Breast epithelium (tissue), 4 donors: Measurements from ENCODE around the gene SERINC2. TPM values are rescaled to one million over a fixed set of nuclear protein-coding genes. Genes with fewer than 3 reads are reported as not detected.
A peak's percentile ranks its signal among the peaks of the same experiment; 100 is the strongest.

Experiments used
- DNase-seq, 2 donors: peaks; one replicate each; pipeline ENCODE4 v3.0.0-alpha.2; 2019; ENCODE audit warnings: low spot score in 2 of 2
- H3K27ac ChIP-seq, 2 donors: fragments of 200-600 bp; sonication (generic) in 1 of 2; one replicate each; pipeline ENCODE4 v1.5.1; 2016 to 2019; ENCODE audit warnings: mild to moderate bottlenecking in 1 of 2
- H3K27me3 ChIP-seq, 2 donors: fragments of 200-600 bp; sonication (generic) in 1 of 2; one replicate each; pipeline versions ENCODE4 v1.5.1 to v1.6.0; 2017 to 2019; ENCODE audit warnings: control low read depth in 1 of 2, mild to moderate bottlenecking in 1 of 2
- H3K36me3 ChIP-seq: fragments of 200-600 bp; one replicate; pipeline ENCODE4 v1.5.1; 2019
- H3K4me1 ChIP-seq, 2 donors: fragments of 200-600 bp; sonication (generic); one replicate each; pipeline ENCODE4 v1.5.1; 2016 to 2019; ENCODE audit warnings: control low read depth in 1 of 2
- H3K4me3 ChIP-seq, 3 donors: fragments of 200-600 bp; sonication (generic); 1 replicate in 2 of 3; 2 replicates in 1 of 3; pipeline ENCODE4 v1.5.1; 2016 to 2019; ENCODE audit warnings: mild to moderate bottlenecking in 3 of 3, moderate library complexity in 2 of 3
- H3K9me3 ChIP-seq, 2 donors: fragments of 200-600 bp; sonication (generic) in 1 of 2; one replicate each; pipeline ENCODE4 v1.5.1; 2016 to 2019; ENCODE audit warnings: control low read depth in 1 of 2
- POLR2A ChIP-seq: fragments of 450-650 bp; IDR thresholded peaks from one replicate; pipeline ENCODE4 v1.6.1; 2016; ENCODE audit warnings: antibody characterized with exemption, mild to moderate bottlenecking, moderate library complexity
- POLR2AphosphoS5 ChIP-seq, 3 donors: sonication (generic); formaldehyde crosslinking; IDR thresholded peaks; one replicate each; pipeline ENCODE4 v1.6.1; 2017; ENCODE audit warnings: antibody characterized with exemption in 3 of 3
- intact Hi-C: fragments of 100-400 bp; cut with DNase I; formaldehyde crosslinking; loops from one replicate; pipeline ENCODE4 v1.15.1; 2023; ENCODE audit warnings: low total_unique reads
- total RNA-seq, 3 donors: library from RNA; depleted of rRNA; stranded (reverse); fragments of >200 nt; gene quantifications; one replicate each; pipeline ENCODE4 v1.1.0, GENCODE V29; 2016
- TF ChIP-seq, protein P1 (sequence below), 3 donors: fragments of 450-650 bp; IDR thresholded peaks; one replicate each; pipeline ENCODE4 v1.5.1; 2016 to 2017; ENCODE audit warnings: antibody characterized with exemption in 3 of 3, mild to moderate bottlenecking in 3 of 3, moderate library complexity in 3 of 3

Gene SERINC2
- total RNA-seq, 3 donors from 2014 or later = 10.4 to 50.6 (median 30.5) TPM

DNA sequence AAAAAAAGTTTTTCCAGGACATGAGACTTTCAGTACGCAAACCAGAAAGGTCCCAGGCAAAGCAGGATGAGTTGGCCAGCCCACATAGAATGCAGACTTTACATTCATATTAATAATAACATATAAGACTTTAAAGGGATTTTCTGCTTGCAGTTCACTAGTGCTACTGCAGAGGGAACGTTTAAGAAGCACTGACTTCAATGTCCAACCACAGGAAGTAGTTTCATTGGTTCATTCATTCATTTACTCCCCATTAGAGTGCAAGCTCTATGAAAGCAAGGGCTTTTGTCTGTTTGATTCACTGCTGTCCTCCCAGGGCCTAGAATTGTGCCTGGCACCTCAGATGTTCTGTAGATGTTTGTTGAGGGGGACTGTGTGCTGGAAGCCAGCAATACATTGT lies 11.8 kb upstream of the SERINC2 start:
- TF ChIP-seq, protein P1, sequence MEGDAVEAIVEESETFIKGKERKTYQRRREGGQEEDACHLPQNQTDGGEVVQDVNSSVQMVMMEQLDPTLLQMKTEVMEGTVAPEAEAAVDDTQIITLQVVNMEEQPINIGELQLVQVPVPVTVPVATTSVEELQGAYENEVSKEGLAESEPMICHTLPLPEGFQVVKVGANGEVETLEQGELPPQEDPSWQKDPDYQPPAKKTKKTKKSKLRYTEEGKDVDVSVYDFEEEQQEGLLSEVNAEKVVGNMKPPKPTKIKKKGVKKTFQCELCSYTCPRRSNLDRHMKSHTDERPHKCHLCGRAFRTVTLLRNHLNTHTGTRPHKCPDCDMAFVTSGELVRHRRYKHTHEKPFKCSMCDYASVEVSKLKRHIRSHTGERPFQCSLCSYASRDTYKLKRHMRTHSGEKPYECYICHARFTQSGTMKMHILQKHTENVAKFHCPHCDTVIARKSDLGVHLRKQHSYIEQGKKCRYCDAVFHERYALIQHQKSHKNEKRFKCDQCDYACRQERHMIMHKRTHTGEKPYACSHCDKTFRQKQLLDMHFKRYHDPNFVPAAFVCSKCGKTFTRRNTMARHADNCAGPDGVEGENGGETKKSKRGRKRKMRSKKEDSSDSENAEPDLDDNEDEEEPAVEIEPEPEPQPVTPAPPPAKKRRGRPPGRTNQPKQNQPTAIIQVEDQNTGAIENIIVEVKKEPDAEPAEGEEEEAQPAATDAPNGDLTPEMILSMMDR (IDR thresholded peaks at IDR 0.05) = no peak
- no peak for TF ChIP-seq POLR2A
- TF ChIP-seq POLR2AphosphoS5 (IDR thresholded peaks at IDR 0.05) = no peak
- H3K27ac ChIP-seq = no peak overlapping the region
- no peak overlapping the region for H3K4me3 ChIP-seq
- no peaks in the 10 kb centered on the region for H3K36me3 ChIP-seq
- DNase-seq = no peak
- no peaks in the 10 kb centered on the region for H3K27me3 ChIP-seq
- intact Hi-C loops = no loop called here
- H3K4me1 ChIP-seq = no peaks in the 10 kb centered on the region
- no peaks in the 10 kb centered on the region for H3K9me3 ChIP-seq

DNA sequence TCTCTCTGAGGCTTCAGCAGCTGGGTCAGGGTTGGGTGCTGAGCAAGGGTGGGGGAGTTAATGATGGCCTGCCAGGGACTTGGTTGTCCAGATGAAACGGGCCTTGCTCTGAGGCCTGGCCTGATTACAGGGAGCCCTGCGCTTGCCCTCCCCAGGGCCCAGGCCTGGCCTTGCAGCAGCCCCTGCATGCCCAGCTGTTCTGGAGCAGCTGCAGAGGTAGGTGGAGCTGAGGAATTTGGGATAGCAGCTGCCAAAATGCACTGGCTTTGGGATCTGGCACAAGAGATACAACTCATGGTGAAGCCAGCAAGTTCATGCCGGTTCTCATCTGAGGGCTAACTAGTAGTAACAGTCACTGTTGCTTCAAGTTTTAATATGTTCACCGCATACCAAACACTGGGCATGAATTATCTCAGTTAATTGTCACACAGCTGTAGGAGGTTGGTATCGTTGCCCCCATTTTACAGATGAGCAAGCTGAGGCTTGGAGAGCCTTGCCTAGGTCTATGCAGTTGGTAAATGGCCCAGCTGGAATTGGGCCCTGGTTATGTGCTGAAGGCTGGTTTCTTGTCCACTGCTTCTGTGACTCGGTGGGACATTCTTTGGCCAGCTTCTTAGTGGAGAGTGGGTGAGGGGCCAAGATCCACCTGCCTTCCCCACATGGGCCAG lies 7.3 kb upstream of the SERINC2 start:
- Histone ChIP-seq H3K27me3 (no peaks in the 10 kb centered on the region), H3K36me3 (no peaks in the 10 kb centered on the region), H3K9me3 (no peaks in the 10 kb centered on the region), H3K4me3 (no peak overlapping the region), H3K4me1 (no peaks in the 10 kb centered on the region), H3K27ac (no peak overlapping the region)
- no peak for DNase-seq
- no peak for TF ChIP-seq POLR2A
- no peak for TF ChIP-seq POLR2AphosphoS5 (IDR thresholded peaks at IDR 0.05)
- TF ChIP-seq, protein P1 (IDR thresholded peaks at IDR 0.05) = no peak
- intact Hi-C loops = no loop called here

DNA sequence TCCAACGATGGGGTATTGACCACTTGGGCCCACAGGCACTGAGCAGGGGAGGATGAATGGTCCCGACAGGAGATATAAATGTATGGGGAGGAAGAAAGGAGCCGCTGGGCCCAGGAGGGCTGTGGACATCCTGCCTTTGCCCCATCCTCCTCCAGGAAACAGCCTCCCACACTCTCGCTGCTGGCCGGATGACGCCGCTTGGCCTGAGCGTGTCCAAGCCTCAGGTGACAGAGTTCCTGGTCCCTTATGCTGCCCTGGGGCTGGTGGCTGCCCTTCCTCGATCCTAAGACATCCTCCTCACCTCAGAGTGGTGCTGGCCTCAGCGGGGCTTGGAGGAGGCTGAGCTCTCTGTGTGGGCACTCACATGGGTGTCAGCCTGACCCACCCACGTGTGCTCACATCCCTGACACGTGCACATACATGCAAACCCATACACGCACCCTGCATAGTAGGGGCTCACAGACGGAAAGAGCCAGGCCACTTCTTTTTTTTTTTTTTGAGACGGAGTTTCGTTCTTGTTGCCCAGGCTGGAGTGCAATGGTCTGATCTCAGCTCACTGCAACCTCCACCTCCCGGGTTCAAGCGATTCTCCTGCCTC lies 5.9 kb upstream of the SERINC2 start:
- no peaks in the 10 kb centered on the region for H3K9me3 ChIP-seq
- intact Hi-C loops = no loop called here
- TF ChIP-seq, protein P1 (IDR thresholded peaks at IDR 0.05) = no peak
- TF ChIP-seq POLR2AphosphoS5 (IDR thresholded peaks at IDR 0.05) = no peak
- no peak for TF ChIP-seq POLR2A
- no peak for DNase-seq
- H3K27me3 ChIP-seq = no peaks in the 10 kb centered on the region
- H3K27ac ChIP-seq = peak overlapping the region; percentile 19 to 21
- H3K4me3 ChIP-seq = no peak overlapping the region
- H3K4me1 ChIP-seq = no peaks in the 10 kb centered on the region
- H3K36me3 ChIP-seq = no peaks in the 10 kb centered on the region

DNA sequence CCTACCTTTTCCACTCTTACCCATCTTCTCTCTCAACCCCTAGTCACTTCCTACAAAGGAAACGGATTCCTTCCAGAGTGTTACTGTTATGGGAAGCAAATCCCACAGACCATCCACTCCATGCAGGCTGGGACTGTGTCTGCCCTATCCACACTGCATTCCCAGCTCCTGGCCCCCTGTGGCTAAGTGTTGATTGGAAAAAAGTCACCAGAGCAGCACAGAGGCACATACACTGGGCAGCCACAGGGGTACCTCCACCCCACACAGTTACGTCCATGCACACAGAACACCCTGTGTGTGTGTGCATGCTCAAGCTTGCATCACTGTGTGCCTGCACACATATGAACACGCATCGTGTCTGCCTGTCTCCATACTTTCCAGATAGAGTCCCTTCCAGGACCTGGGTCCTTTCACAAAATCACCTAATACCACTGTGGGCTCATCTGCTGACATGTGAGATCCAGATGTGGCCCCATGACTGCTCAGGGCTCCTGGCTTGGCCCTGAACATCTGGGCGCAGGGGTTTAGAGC lies 4.2 kb upstream of the SERINC2 start:
- no peaks in the 10 kb centered on the region for H3K4me1 ChIP-seq
- H3K27me3 ChIP-seq = no peaks in the 10 kb centered on the region
- TF ChIP-seq POLR2AphosphoS5 (IDR thresholded peaks at IDR 0.05) = no peak
- TF ChIP-seq POLR2A = no peak
- TF ChIP-seq, protein P1 (IDR thresholded peaks at IDR 0.05) = no peak
- no peaks in the 10 kb centered on the region for H3K9me3 ChIP-seq
- intact Hi-C loops = no loop called here
- no peak overlapping the region for H3K4me3 ChIP-seq
- H3K27ac ChIP-seq = no peak overlapping the region
- DNase-seq = no peak
- H3K36me3 ChIP-seq = no peaks in the 10 kb centered on the region
